H9 (cell line): ENCODE results near the gene TNFRSF18. TPM values are rescaled to one million over a fixed set of nuclear protein-coding genes. Genes with fewer than 3 reads are reported as not detected.

Source experiments
- DNase-seq: peaks from one replicate; pipeline ENCODE4 v3.0.0-alpha.2; 2017
- H2AFZ ChIP-seq: one replicate; pipeline ENCODE4 v1.6.1; 2013; ENCODE audit warnings: mild to moderate bottlenecking, low read length, control low read depth, moderate library complexity
- H2AK5ac ChIP-seq: 2 replicates; pipeline ENCODE4 v1.6.1; 2013; ENCODE audit warnings: low read length, control low read depth, mixed read lengths; ENCODE audit not compliant: insufficient read length
- H2BK120ac ChIP-seq: one replicate; pipeline ENCODE4 v1.6.1; 2013; ENCODE audit warnings: low read depth, mild to moderate bottlenecking, low read length, control low read depth, inconsistent platforms; ENCODE audit not compliant: poor library complexity, severe bottlenecking
- H2BK12ac ChIP-seq: 2 replicates; pipeline ENCODE4 v1.6.1; 2013; ENCODE audit warnings: low read length, control low read depth, mixed read lengths, low read depth; ENCODE audit not compliant: insufficient read length
- H2BK15ac ChIP-seq: 2 replicates; pipeline ENCODE4 v1.6.1; 2013; ENCODE audit warnings: low read depth, low read length, control low read depth
- H2BK20ac ChIP-seq: one replicate; pipeline ENCODE4 v1.6.1; 2013; ENCODE audit warnings: low read depth, mild to moderate bottlenecking, low read length, control low read depth, inconsistent platforms; ENCODE audit not compliant: poor library complexity, severe bottlenecking
- H2BK5ac ChIP-seq: 2 replicates; pipeline ENCODE4 v1.6.1; 2013; ENCODE audit warnings: low read length, control low read depth, mixed read lengths; ENCODE audit not compliant: insufficient read length
- H3K14ac ChIP-seq: 2 replicates; pipeline ENCODE4 v1.6.1; 2013; ENCODE audit warnings: low read length, control low read depth; ENCODE audit not compliant: insufficient read depth
- H3K18ac ChIP-seq: 2 replicates; pipeline ENCODE4 v1.6.1; 2013; ENCODE audit warnings: low read depth, mild to moderate bottlenecking, mixed read lengths, low read length, control low read depth; ENCODE audit not compliant: insufficient read length
- H3K23ac ChIP-seq: 2 replicates; pipeline ENCODE4 v1.6.1; 2013; ENCODE audit warnings: low read length, control low read depth, mixed read lengths, low read depth; ENCODE audit not compliant: insufficient read length
- H3K23me2 ChIP-seq: 2 replicates; pipeline ENCODE4 v1.6.1; 2013; ENCODE audit warnings: low read depth, mild to moderate bottlenecking, mixed read lengths, low read length, control low read depth; ENCODE audit not compliant: insufficient read length, poor library complexity, severe bottlenecking
- H3K27ac ChIP-seq: 2 replicates; pipeline ENCODE4 v1.5.1; 2013; ENCODE audit warnings: low read length, control low read depth, mixed read lengths, low read depth; ENCODE audit not compliant: insufficient read length
- H3K27me3 ChIP-seq: 2 replicates; pipeline ENCODE4 v1.6.1; 2013; ENCODE audit warnings: low read length, control low read depth, inconsistent platforms; ENCODE audit not compliant: insufficient read depth
- H3K4ac ChIP-seq: 2 replicates; pipeline ENCODE4 v1.6.1; 2013; ENCODE audit warnings: low read depth, mild to moderate bottlenecking, control low read depth, inconsistent platforms, low read length, moderate library complexity
- H3K4me1 ChIP-seq: 2 replicates; pipeline ENCODE4 v1.6.1; 2013; ENCODE audit warnings: low read length, control low read depth, inconsistent platforms; ENCODE audit not compliant: insufficient read depth
- H3K4me2 ChIP-seq: 2 replicates; pipeline ENCODE4 v1.6.1; 2013; ENCODE audit warnings: low read length, control low read depth, mixed read lengths; ENCODE audit not compliant: insufficient read length, insufficient read depth
- H3K56ac ChIP-seq: 2 replicates; pipeline ENCODE4 v1.6.1; 2013; ENCODE audit warnings: low read depth, mild to moderate bottlenecking, mixed read lengths, low read length, control low read depth; ENCODE audit not compliant: insufficient read length
- H3K79me1 ChIP-seq: 2 replicates; pipeline ENCODE4 v1.6.1; 2013; ENCODE audit warnings: low read depth, mild to moderate bottlenecking, moderate library complexity, low read length, control low read depth, inconsistent platforms; ENCODE audit not compliant: insufficient read depth, poor library complexity, severe bottlenecking
- H3K79me2 ChIP-seq: 2 replicates; pipeline ENCODE4 v1.6.1; 2013; ENCODE audit warnings: low read length, control low read depth, inconsistent platforms; ENCODE audit not compliant: insufficient read depth
- H3K9ac ChIP-seq: 2 replicates; pipeline ENCODE4 v1.6.1; 2013; ENCODE audit warnings: low read length, control low read depth, mixed read lengths; ENCODE audit not compliant: insufficient read length; ENCODE audit errors: extremely low read depth
- H3K9me3 ChIP-seq: one replicate; pipeline ENCODE4 v1.6.1; 2013; ENCODE audit warnings: low read depth, low read length, inconsistent platforms; ENCODE audit not compliant: control insufficient read depth
- H3T11ph ChIP-seq: one replicate; pipeline ENCODE4 v1.6.1; 2013; ENCODE audit warnings: mild to moderate bottlenecking, low read length, control low read depth, inconsistent platforms
- H4K20me1 ChIP-seq: one replicate; pipeline ENCODE4 v1.6.1; 2013; ENCODE audit not compliant: control insufficient read depth, insufficient read length, insufficient read depth
- H4K5ac ChIP-seq: 2 replicates; pipeline ENCODE4 v1.6.1; 2013; ENCODE audit warnings: low read depth, mild to moderate bottlenecking, mixed read lengths, low read length, control low read depth; ENCODE audit not compliant: insufficient read length
- H4K8ac ChIP-seq: replicated peaks from 2 replicates; pipeline ENCODE4 v1.6.1; 2013; ENCODE audit warnings: low read length, control low read depth, mixed read lengths, low read depth; ENCODE audit not compliant: insufficient read length
- H4K91ac ChIP-seq: 2 replicates; pipeline ENCODE4 v1.6.1; 2013; ENCODE audit warnings: low read depth, mild to moderate bottlenecking, moderate library complexity, mixed read lengths, low read length, control low read depth; ENCODE audit not compliant: insufficient read length
- H3K27ac Mint-ChIP-seq, 3 experiments: 2 replicates in 2 of 3; 3 replicates in 1 of 3; pipeline ENCODE4 v1.8.0; 2020 to 2021; ENCODE audit warnings: mixed read lengths in 3 of 3, mild to moderate bottlenecking in 1 of 3, moderate library complexity in 1 of 3
- H3K27me3 Mint-ChIP-seq: 2 replicates; pipeline ENCODE4 v1.8.0; 2021; ENCODE audit warnings: low read depth, mild to moderate bottlenecking, moderate library complexity, mixed read lengths
- H3K36me3 Mint-ChIP-seq, 3 experiments: 2 replicates in 2 of 3; 3 replicates in 1 of 3; pipeline ENCODE4 v1.8.0; 2020 to 2021; ENCODE audit warnings: low read depth in 3 of 3, mixed read lengths in 3 of 3; ENCODE audit not compliant: insufficient read depth in 1 of 3
- H3K4me1 Mint-ChIP-seq, 2 experiments: 2 replicates each; pipeline ENCODE4 v1.8.0; 2020; ENCODE audit warnings: mixed read lengths in 2 of 2
- H3K4me3 Mint-ChIP-seq, 2 experiments: 2 replicates in 1 of 2; 3 replicates in 1 of 2; pipeline ENCODE4 v1.8.0; 2020 to 2021; ENCODE audit warnings: mild to moderate bottlenecking in 2 of 2, mixed read lengths in 2 of 2, moderate library complexity in 1 of 2
- H3K9me3 Mint-ChIP-seq, 2 experiments: 2 replicates in 1 of 2; 3 replicates in 1 of 2; pipeline ENCODE4 v1.8.0; 2020; ENCODE audit warnings: mild to moderate bottlenecking in 2 of 2, mixed read lengths in 2 of 2, moderate library complexity in 1 of 2
- CTCF ChIP-seq: fragments of 200-600 bp; sonication (generic); conservative IDR thresholded peaks from 3 replicates; pipeline ENCODE4 v1.8.0; 2021; ENCODE audit warnings: antibody characterized with exemption, mild to moderate bottlenecking
- WGBS: extraction: QIAGEN DNeasy Blood & Tissue Kit; methylation state at CpG from one replicate; pipeline ENCODE4 v1.1.7; 2013; ENCODE audit warnings: missing lambda C conversion rate, low lambda C conversion rate, mixed read lengths; ENCODE audit not compliant: insufficient read length; ENCODE audit errors: extremely low coverage; 5-methylcytosine and 5-hydroxymethylcytosine counted together
- total RNA-seq: library from RNA; stranded (reverse); gene quantifications from 2 replicates; pipeline ENCODE4 v1.2.1, GENCODE V29; 2021

Gene TNFRSF18
- total RNA-seq, 1 experiment from 2014 or later, result 2.0 TPM

GRCh38 chr1:1228187-1228586 is 21.8 kb upstream of the TNFRSF18 start:
- Histone ChIP-seq H2AFZ (no peak overlapping the region), H4K5ac (no peak overlapping the region), H3K56ac (no peak overlapping the region), H3K9ac (no peak overlapping the region), H3K23me2 (peaks cover 6% of the 10 kb centered on the region), H3K4me1 (no peaks in the 10 kb centered on the region), H3T11ph (no peak overlapping the region), H3K27me3 (no peaks in the 10 kb centered on the region), H2AK5ac (no peak overlapping the region), H3K79me2 (peaks cover 2% of the 10 kb centered on the region; the same call in 1 of the 2 replicates), H3K14ac (no peak overlapping the region), H2BK20ac (no peak overlapping the region), H3K27ac (no peak overlapping the region), H3K4ac (no peak overlapping the region), H3K79me1 (peaks cover 2% of the 10 kb centered on the region), H4K8ac (no peak overlapping the region), H4K20me1 (no peaks in the 10 kb centered on the region), H3K18ac (no peak overlapping the region), H3K9me3 (no peaks in the 10 kb centered on the region), H2BK5ac (no peak overlapping the region), H2BK120ac (no peak overlapping the region), H2BK12ac (no peak overlapping the region), H4K91ac (no peak overlapping the region), H3K23ac (no peak overlapping the region), H3K4me2 (no peak overlapping the region), H2BK15ac (no peak overlapping the region)
- no peak overlapping the region for H3K4me3 Mint-ChIP-seq
- H3K9me3 Mint-ChIP-seq, result no peaks in the 10 kb centered on the region
- WGBS, result no CpG with 5 or more reads among the region's 30 CpGs
- no peak for TF ChIP-seq CTCF
- peaks cover 15 to 45% (median 39%) of the 10 kb centered on the region in 3 experiments for H3K36me3 Mint-ChIP-seq
- no peaks in the 10 kb centered on the region for H3K27me3 Mint-ChIP-seq
- no peak for DNase-seq
- no peak overlapping the region; a peak in 1 of 7 replicates for H3K27ac Mint-ChIP-seq
- peaks cover 7 to 10% of the 10 kb centered on the region in 2 experiments for H3K4me1 Mint-ChIP-seq
